SK-N-SH (cell line): ENCODE results near the gene CDKAL1. TPM values are rescaled to one million over a fixed set of nuclear protein-coding genes. Genes with fewer than 3 reads are reported as not detected.
A peak's percentile ranks its signal among the peaks of the same experiment; 100 is the strongest.

Experiments
- CTCF ChIA-PET: fragments of 300-600, 350-600 bp; formaldehyde crosslinking; extraction: SDS; loops from one replicate; lab custom pipeline; 2021; lab: Yijun Ruan, JAX
- POLR2A ChIA-PET: fragments of 350-600 bp; sonication (Branson Sonifier 250); formaldehyde crosslinking; extraction: SDS; loops from one replicate; lab custom pipeline; 2020; ENCODE audit warnings: antibody characterized with exemption, inconsistent platforms; lab: Yijun Ruan, JAX
- DNase-seq: peaks from one replicate; pipeline ENCODE4 v3.0.0; 2012
- H2AFZ ChIP-seq: fragments of 200-600 bp; sonication (generic); 2 replicates; pipeline ENCODE4 v1.8.1; 2016; ENCODE audit warnings: antibody characterized with exemption, mild to moderate bottlenecking, low read depth
- H3F3A ChIP-seq: fragments of 200-600 bp; sonication (generic); replicated peaks from 2 replicates; pipeline ENCODE3; 2016; ENCODE audit warnings: antibody characterized with exemption, mild to moderate bottlenecking; ENCODE audit not compliant: insufficient read depth
- H3K27ac ChIP-seq, 2 experiments: fragments of 200-500 bp in 1 of 2; fragments of 200-600 bp in 1 of 2; sonication (Bioruptor generic) in 1 of 2; sonication (generic), shearing (Covaris generic) in 1 of 2; 2 replicates each; pipeline versions ENCODE4 v1.5.1 to v1.6.1; 2014 to 2016; ENCODE audit warnings: low read depth in 2 of 2, inconsistent platforms in 1 of 2, low read length in 1 of 2, mild to moderate bottlenecking in 1 of 2, mixed read lengths in 1 of 2
- H3K27me3 ChIP-seq: fragments of 200-600 bp; sonication (generic), shearing (Covaris generic); 2 replicates; pipeline ENCODE4 v1.6.1; 2016; ENCODE audit warnings: mixed run types; ENCODE audit not compliant: insufficient read depth
- H3K36me3 ChIP-seq, 2 experiments: fragments of 200-500 bp in 1 of 2; fragments of 200-600 bp in 1 of 2; sonication (Bioruptor generic) in 1 of 2; sonication (generic) in 1 of 2; replicated peaks in 1 of 2; 2 replicates each; pipeline versions ENCODE3 to v1.5.1; 2014 to 2016; ENCODE audit warnings: low read length in 1 of 2, mild to moderate bottlenecking in 1 of 2; ENCODE audit not compliant: insufficient read depth in 2 of 2, control insufficient read depth in 1 of 2
- H3K4me1 ChIP-seq, 2 experiments: fragments of 200-500 bp in 1 of 2; fragments of 200-600 bp in 1 of 2; sonication (Bioruptor generic) in 1 of 2; sonication (generic), shearing (Covaris generic) in 1 of 2; 2 replicates each; pipeline versions ENCODE4 v1.5.1 to v1.6.1; 2014 to 2016; ENCODE audit warnings: low read depth in 1 of 2, low read length in 1 of 2, mixed run types in 1 of 2; ENCODE audit not compliant: insufficient read depth in 2 of 2, control insufficient read depth in 1 of 2
- H3K4me2 ChIP-seq: fragments of 200-600 bp; sonication (generic), shearing (Covaris generic); 2 replicates; pipeline ENCODE4 v1.6.1; 2017; ENCODE audit warnings: mixed run types
- H3K4me3 ChIP-seq, 2 experiments: fragments of 200-500 bp in 1 of 2; fragments of 200-600 bp in 1 of 2; sonication (Bioruptor generic) in 1 of 2; sonication (generic), shearing (Covaris generic) in 1 of 2; 2 replicates each; pipeline versions ENCODE4 v1.5.1 to v1.8.1; 2014 to 2016; ENCODE audit warnings: low read depth in 2 of 2, inconsistent platforms in 1 of 2, low read length in 1 of 2, mild to moderate bottlenecking in 1 of 2, mixed read lengths in 1 of 2, moderate library complexity in 1 of 2
- H3K79me2 ChIP-seq: fragments of 200-600 bp; sonication (generic); 2 replicates; pipeline ENCODE4 v1.8.1; 2017; ENCODE audit warnings: mild to moderate bottlenecking; ENCODE audit not compliant: insufficient read depth
- H3K9ac ChIP-seq: fragments of 200-600 bp; sonication (generic); 2 replicates; pipeline ENCODE4 v1.6.1; 2017; ENCODE audit warnings: mixed run types
- H3K9me2 ChIP-seq: fragments of 200-600 bp; sonication (generic); 2 replicates; pipeline ENCODE4 v1.6.1; 2017; ENCODE audit warnings: mixed run types
- H3K9me3 ChIP-seq: fragments of 200-600 bp; sonication (generic); 2 replicates; pipeline ENCODE4 v1.6.1; 2017; ENCODE audit warnings: mixed run types, mild to moderate bottlenecking, moderate library complexity
- H4K20me1 ChIP-seq: fragments of 200-600 bp; sonication (generic); 2 replicates; pipeline ENCODE4 v1.6.1; 2017; ENCODE audit warnings: mild to moderate bottlenecking, mixed run types; ENCODE audit not compliant: insufficient read depth
- CHD2 ChIP-seq: fragments of 150-350 bp; IDR thresholded peaks from 2 replicates; pipeline ENCODE4 v1.6.1; 2018; ENCODE audit warnings: low read length; ENCODE audit not compliant: partially characterized antibody
- ELF1 ChIP-seq: IDR thresholded peaks from 2 replicates; pipeline ENCODE4 v1.4.0; 2012
- EP300 ChIP-seq, 2 experiments: IDR thresholded peaks; 2 replicates each; pipeline versions ENCODE4 v1.4.0 to v1.6.1; 2012; ENCODE audit warnings: borderline replicate concordance in 1 of 2, low read depth in 1 of 2, low read length in 1 of 2
- EZH2phosphoT487 ChIP-seq: fragments of 200-600 bp; sonication (generic); IDR thresholded peaks from 2 replicates; pipeline ENCODE4 v1.6.1; 2017; ENCODE audit warnings: low read depth, mixed run types, mild to moderate bottlenecking, antibody characterized with exemption, moderate library complexity, borderline replicate concordance
- FOSL2 ChIP-seq: IDR thresholded peaks from 2 replicates; pipeline ENCODE4 v1.4.0; 2012; ENCODE audit warnings: low read depth, mild to moderate bottlenecking, moderate library complexity, borderline replicate concordance
- FOXM1 ChIP-seq: IDR thresholded peaks from 2 replicates; pipeline ENCODE4 v1.4.0; 2012; ENCODE audit warnings: low read depth, mild to moderate bottlenecking
- GABPA ChIP-seq: IDR thresholded peaks from 2 replicates; pipeline ENCODE4 v1.4.0; 2012; ENCODE audit warnings: low read depth, mild to moderate bottlenecking
- GATA2 ChIP-seq: sonication (generic); formaldehyde crosslinking; IDR thresholded peaks from 2 replicates; pipeline ENCODE4 v1.5.0; 2020; ENCODE audit warnings: mild to moderate bottlenecking, missing genetic modification reagents
- IRF3 ChIP-seq: fragments of 150-350 bp; IDR thresholded peaks from 2 replicates; pipeline ENCODE4 v1.6.1; 2016; ENCODE audit warnings: mild to moderate bottlenecking, low read depth, low read length
- JUND ChIP-seq: IDR thresholded peaks from 2 replicates; pipeline ENCODE4 v1.4.0; 2012
- MEF2A ChIP-seq: IDR thresholded peaks from 2 replicates; pipeline ENCODE4 v1.4.0; 2012; ENCODE audit warnings: low read depth, borderline replicate concordance
- MXI1 ChIP-seq: IDR thresholded peaks from 2 replicates; pipeline ENCODE4 v1.6.1; 2012; ENCODE audit warnings: mild to moderate bottlenecking, low read depth, low read length, improper control_type of control experiment
- POLR2AphosphoS5 ChIP-seq: IDR thresholded peaks from 2 replicates; pipeline ENCODE4 v1.6.1; 2012; ENCODE audit warnings: low read depth, low read length
- RAD21 ChIP-seq: IDR thresholded peaks from 2 replicates; pipeline ENCODE4 v1.6.1; 2012; ENCODE audit warnings: mild to moderate bottlenecking, low read length
- RCOR1 ChIP-seq: fragments of 150-350 bp; IDR thresholded peaks from 2 replicates; pipeline ENCODE4 v1.6.1; 2017; ENCODE audit warnings: antibody characterized with exemption, low read length
- SMC3 ChIP-seq: IDR thresholded peaks from 2 replicates; pipeline ENCODE4 v1.6.1; 2012; ENCODE audit warnings: low read depth, low read length, improper control_type of control experiment
- TAF1 ChIP-seq: IDR thresholded peaks from 2 replicates; pipeline ENCODE4 v1.6.1; 2012; ENCODE audit warnings: low read depth, mild to moderate bottlenecking, low read length, moderate library complexity, borderline replicate concordance
- USF1 ChIP-seq: IDR thresholded peaks from 2 replicates; pipeline ENCODE4 v1.4.0; 2012; ENCODE audit warnings: low read depth, borderline replicate concordance
- USF2 ChIP-seq: fragments of 150-350 bp; IDR thresholded peaks from 2 replicates; pipeline ENCODE4 v1.6.1; 2017; ENCODE audit warnings: antibody characterized with exemption, low read length, low read depth, borderline replicate concordance
- WGBS: methylation state at CpG from one replicate; pipeline ENCODE4 v1.1.6; 2017; ENCODE audit warnings: low lambda C conversion rate; 5-methylcytosine and 5-hydroxymethylcytosine counted together
- polyA plus RNA-seq, 3 experiments: library from polyadenylated mRNA; depleted of rRNA; stranded (reverse); fragments of >200 nt; gene quantifications; 2 replicates each; pipeline ENCODE4 v1.2.3, GENCODE V29; 2012
- TF ChIP-seq, protein P1 (sequence below): IDR thresholded peaks from 2 replicates; pipeline ENCODE4 v1.4.0; 2012; ENCODE audit warnings: low read depth, borderline replicate concordance
- TF ChIP-seq, protein P2 (sequence below): IDR thresholded peaks from 2 replicates; pipeline ENCODE4 v1.6.1; 2012; ENCODE audit warnings: mild to moderate bottlenecking, low read depth, low read length, moderate library complexity
- TF ChIP-seq, protein P3 (sequence below): fragments of 200-600 bp; sonication (generic); IDR thresholded peaks from 2 replicates; pipeline ENCODE4 v1.6.1; 2017; ENCODE audit warnings: antibody characterized with exemption, mild to moderate bottlenecking, moderate library complexity

The CDKAL1 gene
- polyA plus RNA-seq, 1 of the 3 experiments (the other 2 are of a cell fraction): 2.6 TPM

DNA sequence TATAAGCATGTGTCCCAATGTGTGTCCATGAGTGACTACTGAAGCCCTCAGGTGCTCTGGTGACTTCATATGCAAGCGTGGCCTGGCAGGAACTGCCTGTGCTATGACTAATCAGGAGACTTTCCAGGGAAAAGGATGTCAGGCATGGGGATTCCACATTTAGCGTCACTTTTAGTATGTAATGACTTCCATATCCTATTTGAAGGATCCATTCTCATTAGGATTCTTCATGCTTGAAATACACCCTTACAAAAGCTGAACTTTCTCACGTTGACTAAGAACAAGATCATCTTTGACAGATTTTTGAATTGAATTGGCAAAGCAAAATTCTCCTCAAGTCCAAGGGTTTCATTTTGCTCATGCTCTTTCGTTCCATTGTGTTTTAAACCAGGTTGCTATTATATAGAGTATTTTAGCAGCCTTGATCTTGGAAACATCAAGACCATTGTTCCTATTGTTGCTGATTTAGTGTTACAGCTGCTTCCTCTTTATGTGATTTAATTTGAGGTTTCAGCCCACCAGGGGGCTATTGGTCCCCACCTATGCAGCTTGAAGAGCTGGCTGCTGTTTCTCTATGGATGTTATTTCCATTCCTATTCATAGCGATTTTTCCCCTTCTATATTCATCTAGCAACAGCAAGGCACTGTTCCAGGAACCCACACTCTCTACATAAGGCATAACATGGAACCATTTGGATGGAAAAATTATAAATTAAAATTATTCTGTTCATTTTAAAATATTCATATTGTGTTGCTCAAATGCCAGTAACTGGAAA lies 418.6 kb downstream of the CDKAL1 start:
- ChIA-PET POLR2A (no interaction called here), CTCF (interaction anchor here (0.6 to 1.5 kb wide), 4 partner anchors 14 to 1327 kb away, joined by 3 to 4 read pairs (median 3); no protein-coding TSS in a partner anchor)
- H3K27ac ChIP-seq: peak overlapping the region; percentile 1 to 58; a peak in 2 of 4 replicates
- H3K79me2 ChIP-seq: no peaks in the 10 kb centered on the region
- H3K36me3 ChIP-seq: no peaks in the 10 kb centered on the region
- H4K20me1 ChIP-seq: no peaks in the 10 kb centered on the region
- H3F3A ChIP-seq: no peaks in the 10 kb centered on the region
- no peak overlapping the region for H3K9ac ChIP-seq
- no peak overlapping the region for H3K4me3 ChIP-seq
- H3K27me3 ChIP-seq: no peaks in the 10 kb centered on the region
- no peaks in the 10 kb centered on the region for H3K9me3 ChIP-seq
- peaks cover 0 to 12% of the 10 kb centered on the region in 2 experiments; a peak in 3 of 4 replicates for H3K4me1 ChIP-seq
- 56% methylated on average over 5 of the region's 5 CpGs for WGBS
- DNase-seq: peak; percentile 37
- no peaks in the 10 kb centered on the region for H3K9me2 ChIP-seq
- no peak overlapping the region for H3K4me2 ChIP-seq
- H2AFZ ChIP-seq: no peak overlapping the region
- TF ChIP-seq RCOR1: no peak
- no peak for TF ChIP-seq USF2
- no peak for TF ChIP-seq EZH2phosphoT487
- peak; percentile 40; the same call in 1 of the 2 replicates for TF ChIP-seq RAD21
- TF ChIP-seq FOXM1: no peak
- TF ChIP-seq POLR2AphosphoS5: no peak
- TF ChIP-seq, protein P1, sequence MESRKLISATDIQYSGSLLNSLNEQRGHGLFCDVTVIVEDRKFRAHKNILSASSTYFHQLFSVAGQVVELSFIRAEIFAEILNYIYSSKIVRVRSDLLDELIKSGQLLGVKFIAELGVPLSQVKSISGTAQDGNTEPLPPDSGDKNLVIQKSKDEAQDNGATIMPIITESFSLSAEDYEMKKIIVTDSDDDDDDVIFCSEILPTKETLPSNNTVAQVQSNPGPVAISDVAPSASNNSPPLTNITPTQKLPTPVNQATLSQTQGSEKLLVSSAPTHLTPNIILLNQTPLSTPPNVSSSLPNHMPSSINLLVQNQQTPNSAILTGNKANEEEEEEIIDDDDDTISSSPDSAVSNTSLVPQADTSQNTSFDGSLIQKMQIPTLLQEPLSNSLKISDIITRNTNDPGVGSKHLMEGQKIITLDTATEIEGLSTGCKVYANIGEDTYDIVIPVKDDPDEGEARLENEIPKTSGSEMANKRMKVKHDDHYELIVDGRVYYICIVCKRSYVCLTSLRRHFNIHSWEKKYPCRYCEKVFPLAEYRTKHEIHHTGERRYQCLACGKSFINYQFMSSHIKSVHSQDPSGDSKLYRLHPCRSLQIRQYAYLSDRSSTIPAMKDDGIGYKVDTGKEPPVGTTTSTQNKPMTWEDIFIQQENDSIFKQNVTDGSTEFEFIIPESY: no peak
- TF ChIP-seq IRF3: no peak
- TF ChIP-seq JUND: peak; percentile 28; the same call in 1 of the 2 replicates
- TF ChIP-seq, protein P2, sequence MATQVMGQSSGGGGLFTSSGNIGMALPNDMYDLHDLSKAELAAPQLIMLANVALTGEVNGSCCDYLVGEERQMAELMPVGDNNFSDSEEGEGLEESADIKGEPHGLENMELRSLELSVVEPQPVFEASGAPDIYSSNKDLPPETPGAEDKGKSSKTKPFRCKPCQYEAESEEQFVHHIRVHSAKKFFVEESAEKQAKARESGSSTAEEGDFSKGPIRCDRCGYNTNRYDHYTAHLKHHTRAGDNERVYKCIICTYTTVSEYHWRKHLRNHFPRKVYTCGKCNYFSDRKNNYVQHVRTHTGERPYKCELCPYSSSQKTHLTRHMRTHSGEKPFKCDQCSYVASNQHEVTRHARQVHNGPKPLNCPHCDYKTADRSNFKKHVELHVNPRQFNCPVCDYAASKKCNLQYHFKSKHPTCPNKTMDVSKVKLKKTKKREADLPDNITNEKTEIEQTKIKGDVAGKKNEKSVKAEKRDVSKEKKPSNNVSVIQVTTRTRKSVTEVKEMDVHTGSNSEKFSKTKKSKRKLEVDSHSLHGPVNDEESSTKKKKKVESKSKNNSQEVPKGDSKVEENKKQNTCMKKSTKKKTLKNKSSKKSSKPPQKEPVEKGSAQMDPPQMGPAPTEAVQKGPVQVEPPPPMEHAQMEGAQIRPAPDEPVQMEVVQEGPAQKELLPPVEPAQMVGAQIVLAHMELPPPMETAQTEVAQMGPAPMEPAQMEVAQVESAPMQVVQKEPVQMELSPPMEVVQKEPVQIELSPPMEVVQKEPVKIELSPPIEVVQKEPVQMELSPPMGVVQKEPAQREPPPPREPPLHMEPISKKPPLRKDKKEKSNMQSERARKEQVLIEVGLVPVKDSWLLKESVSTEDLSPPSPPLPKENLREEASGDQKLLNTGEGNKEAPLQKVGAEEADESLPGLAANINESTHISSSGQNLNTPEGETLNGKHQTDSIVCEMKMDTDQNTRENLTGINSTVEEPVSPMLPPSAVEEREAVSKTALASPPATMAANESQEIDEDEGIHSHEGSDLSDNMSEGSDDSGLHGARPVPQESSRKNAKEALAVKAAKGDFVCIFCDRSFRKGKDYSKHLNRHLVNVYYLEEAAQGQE: no peak
- no peak for TF ChIP-seq MEF2A
- no peak for TF ChIP-seq USF1
- no peak for TF ChIP-seq GABPA
- TF ChIP-seq, protein P3, sequence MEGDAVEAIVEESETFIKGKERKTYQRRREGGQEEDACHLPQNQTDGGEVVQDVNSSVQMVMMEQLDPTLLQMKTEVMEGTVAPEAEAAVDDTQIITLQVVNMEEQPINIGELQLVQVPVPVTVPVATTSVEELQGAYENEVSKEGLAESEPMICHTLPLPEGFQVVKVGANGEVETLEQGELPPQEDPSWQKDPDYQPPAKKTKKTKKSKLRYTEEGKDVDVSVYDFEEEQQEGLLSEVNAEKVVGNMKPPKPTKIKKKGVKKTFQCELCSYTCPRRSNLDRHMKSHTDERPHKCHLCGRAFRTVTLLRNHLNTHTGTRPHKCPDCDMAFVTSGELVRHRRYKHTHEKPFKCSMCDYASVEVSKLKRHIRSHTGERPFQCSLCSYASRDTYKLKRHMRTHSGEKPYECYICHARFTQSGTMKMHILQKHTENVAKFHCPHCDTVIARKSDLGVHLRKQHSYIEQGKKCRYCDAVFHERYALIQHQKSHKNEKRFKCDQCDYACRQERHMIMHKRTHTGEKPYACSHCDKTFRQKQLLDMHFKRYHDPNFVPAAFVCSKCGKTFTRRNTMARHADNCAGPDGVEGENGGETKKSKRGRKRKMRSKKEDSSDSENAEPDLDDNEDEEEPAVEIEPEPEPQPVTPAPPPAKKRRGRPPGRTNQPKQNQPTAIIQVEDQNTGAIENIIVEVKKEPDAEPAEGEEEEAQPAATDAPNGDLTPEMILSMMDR: peak; percentile 31
- TF ChIP-seq GATA2 (CRISPR knock-in tag): no peak
- no peak for TF ChIP-seq CHD2
- TF ChIP-seq SMC3: peak; percentile 9; the same call in 1 of the 2 replicates
- no peak for TF ChIP-seq ELF1
- TF ChIP-seq EP300 (IDR thresholded peaks at IDR 0.05; ENCODE audit: borderline replicate concordance in 1 of 2, low read depth in 1 of 2, low read length in 1 of 2): no peak
- no peak for TF ChIP-seq TAF1
- TF ChIP-seq MXI1: no peak
- peak; percentile 44 for TF ChIP-seq FOSL2
